GM13977 (cell line): ENCODE results near the gene SH3PXD2B.
"Not testable (repeated sequence)": the region's sequence is repeated elsewhere in the genome, so short reads cannot be mapped to it uniquely, and the experiment has no call there.

Experiments
- DNase-seq: peaks from one replicate; pipeline ENCODE4 v3.0.0; 2012; ENCODE audit warnings: low spot score
- in situ Hi-C: fragments of 300-500 bp; cut with MboI; formaldehyde crosslinking; loops from one replicate; pipeline ENCODE4 v1.12.0; 2022; ENCODE audit warnings: low sequenced_read_pairs, low pct_unique_long_range_greater_than_20kb, mixed read lengths, inconsistent platforms; ENCODE audit not compliant: unreplicated experiment
- TF ChIP-seq, protein P1 (sequence below): IDR thresholded peaks from 2 replicates; pipeline ENCODE4 v1.5.1; 2012; ENCODE audit warnings: mild to moderate bottlenecking, control low read depth; ENCODE audit not compliant: insufficient read depth; ENCODE audit errors: extremely low read depth, missing control alignments

Gene SH3PXD2B

DNA sequence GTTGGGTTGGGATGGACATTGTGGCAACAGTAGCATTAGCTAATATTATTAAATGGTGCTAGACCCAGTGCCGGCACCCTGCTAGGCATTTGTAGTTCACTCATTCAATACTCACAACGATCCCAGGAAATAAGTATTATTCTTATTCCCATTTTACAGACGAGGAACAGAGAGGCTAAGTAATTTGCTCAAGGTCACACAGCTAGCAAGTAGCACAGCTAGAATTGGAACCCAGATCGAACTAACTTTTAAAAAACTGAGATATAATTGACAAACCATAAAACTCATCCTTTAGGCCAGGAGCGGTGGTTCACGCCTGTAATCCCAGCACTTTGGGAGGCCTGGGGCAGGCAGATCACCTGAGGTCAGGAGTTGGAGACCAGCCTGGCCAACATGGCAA is 79.5 kb downstream of the SH3PXD2B start:
- TF ChIP-seq, protein P1, sequence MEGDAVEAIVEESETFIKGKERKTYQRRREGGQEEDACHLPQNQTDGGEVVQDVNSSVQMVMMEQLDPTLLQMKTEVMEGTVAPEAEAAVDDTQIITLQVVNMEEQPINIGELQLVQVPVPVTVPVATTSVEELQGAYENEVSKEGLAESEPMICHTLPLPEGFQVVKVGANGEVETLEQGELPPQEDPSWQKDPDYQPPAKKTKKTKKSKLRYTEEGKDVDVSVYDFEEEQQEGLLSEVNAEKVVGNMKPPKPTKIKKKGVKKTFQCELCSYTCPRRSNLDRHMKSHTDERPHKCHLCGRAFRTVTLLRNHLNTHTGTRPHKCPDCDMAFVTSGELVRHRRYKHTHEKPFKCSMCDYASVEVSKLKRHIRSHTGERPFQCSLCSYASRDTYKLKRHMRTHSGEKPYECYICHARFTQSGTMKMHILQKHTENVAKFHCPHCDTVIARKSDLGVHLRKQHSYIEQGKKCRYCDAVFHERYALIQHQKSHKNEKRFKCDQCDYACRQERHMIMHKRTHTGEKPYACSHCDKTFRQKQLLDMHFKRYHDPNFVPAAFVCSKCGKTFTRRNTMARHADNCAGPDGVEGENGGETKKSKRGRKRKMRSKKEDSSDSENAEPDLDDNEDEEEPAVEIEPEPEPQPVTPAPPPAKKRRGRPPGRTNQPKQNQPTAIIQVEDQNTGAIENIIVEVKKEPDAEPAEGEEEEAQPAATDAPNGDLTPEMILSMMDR: no peak
- no peak for DNase-seq
- in situ Hi-C loops: no loop called here

DNA sequence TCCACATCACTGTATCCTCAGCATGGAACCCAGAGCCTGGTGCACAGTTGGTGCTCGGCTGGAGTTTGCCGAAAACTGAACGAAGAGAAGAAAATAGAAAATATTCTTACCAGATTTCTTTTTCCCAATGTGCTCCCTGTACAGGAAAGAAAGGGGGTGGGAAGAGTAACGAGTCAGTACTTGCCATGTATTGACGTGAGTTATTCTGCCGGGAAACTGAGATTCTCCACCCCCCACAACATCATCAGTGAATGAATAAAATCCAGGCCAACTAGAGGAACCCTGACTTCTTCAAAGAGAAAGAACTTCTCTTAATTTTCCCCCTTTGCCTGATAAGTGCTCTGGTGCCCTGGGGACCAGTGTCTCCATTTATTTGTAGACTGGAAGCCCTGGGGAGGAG is 80.6 kb downstream of the SH3PXD2B start:
- in situ Hi-C loops: no loop called here
- TF ChIP-seq, protein P1: no peak
- DNase-seq: no peak

DNA sequence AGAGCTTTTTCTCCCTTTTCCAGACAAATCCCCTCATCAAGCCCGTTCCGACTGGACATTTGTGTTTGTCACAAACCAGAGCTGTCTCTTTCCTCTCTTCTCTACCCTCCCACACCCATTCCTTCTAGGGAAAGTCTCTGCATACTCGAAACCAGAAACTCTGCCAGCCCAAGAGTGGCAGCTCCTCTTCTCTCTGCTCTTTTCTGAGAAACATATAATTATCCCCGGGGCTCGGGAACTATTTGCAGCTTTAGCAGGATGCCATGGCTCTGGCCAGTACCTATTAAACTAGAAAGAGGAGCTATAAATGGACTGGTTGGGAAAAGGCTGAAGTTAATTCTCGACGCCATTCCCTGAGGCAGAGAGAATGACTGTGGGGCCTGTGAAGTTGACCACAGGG is 82.6 kb downstream of the SH3PXD2B start:
- in situ Hi-C loops: no loop called here
- no peak for DNase-seq
- TF ChIP-seq, protein P1: no peak

DNA sequence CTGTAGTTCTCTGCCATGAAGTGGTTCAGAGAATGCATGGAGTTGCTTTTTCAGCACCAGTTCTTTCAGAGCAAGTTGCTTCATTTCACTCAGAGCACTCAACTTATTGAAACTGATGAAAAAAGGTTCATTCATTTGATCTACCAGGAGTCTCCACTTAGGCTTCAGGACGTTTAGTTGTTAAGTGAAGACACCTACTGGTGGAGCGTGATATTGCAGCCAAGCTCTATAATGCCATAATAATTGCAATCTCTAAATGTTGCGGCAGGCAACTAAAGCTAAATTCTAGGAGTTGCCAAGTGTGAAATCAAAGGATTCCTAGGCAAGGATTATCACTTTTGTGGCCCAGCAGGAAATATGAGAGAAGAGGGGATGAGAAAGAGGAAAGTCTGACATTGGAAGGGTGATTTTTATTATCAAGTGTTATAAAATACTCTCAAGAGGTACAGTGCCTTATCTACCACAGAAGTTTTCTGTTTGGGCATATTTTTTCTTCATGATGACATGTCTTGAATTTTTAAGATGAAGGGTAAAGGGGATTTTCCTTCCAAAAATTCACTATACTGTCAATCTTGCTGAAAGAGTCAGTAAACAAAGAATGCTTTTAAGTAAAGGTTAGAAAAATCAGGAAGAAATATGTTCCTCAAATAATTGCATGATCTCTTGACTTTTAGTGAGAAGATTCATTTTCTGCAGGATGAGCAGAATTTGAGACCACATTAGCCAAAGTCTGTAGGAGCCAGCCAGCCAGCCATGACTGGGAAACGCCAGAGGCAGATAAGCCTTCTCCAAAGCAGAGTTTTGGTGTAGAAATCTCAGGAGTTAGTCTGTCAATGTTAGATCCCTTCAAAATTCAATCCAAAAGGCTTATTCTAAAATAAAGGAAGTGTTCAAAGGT is 83.4 kb downstream of the SH3PXD2B start:
- in situ Hi-C loops: no loop called here
- TF ChIP-seq, protein P1: peak; percentile 71
- DNase-seq: no peak

DNA sequence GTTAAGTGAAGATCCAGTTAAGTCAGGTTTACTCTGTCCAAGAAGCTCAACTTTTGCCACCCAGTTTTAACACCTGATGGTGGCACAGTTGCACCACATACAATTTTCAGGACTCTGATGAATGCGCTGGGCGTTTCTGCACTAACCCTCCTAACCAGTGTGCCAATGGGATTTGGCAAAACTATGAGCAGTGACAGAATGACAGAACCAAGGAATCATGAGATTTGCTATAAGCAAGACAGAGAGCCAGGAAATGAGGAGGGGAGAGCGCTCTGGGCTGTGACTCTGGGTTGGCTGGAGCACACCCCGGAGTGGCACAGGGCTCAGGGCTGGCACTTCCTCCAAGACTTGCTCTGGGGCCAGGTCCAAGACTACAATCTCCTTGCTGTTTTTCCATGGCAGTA is 84.1 kb downstream of the SH3PXD2B start:
- TF ChIP-seq, protein P1: no peak
- DNase-seq: no peak
- in situ Hi-C loops: no loop called here

DNA sequence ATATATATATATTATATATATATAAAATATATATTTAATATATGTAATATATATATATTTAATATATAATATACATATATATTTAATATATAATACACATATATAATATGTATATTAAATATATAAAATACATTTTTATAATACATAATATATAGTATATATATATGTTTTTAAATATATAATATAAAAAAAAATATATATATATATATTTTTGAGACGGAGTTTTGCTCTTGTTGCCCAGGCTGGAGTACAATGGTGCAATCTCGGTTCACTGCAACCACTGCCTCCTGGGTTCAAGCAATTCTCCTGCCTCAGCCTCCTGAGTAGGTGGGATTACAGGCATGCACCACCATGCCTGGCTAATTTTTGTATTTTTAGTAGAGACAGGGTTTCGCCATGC is 85.6 kb downstream of the SH3PXD2B start:
- DNase-seq, in situ Hi-C loops: not testable (repeated sequence)

DNA sequence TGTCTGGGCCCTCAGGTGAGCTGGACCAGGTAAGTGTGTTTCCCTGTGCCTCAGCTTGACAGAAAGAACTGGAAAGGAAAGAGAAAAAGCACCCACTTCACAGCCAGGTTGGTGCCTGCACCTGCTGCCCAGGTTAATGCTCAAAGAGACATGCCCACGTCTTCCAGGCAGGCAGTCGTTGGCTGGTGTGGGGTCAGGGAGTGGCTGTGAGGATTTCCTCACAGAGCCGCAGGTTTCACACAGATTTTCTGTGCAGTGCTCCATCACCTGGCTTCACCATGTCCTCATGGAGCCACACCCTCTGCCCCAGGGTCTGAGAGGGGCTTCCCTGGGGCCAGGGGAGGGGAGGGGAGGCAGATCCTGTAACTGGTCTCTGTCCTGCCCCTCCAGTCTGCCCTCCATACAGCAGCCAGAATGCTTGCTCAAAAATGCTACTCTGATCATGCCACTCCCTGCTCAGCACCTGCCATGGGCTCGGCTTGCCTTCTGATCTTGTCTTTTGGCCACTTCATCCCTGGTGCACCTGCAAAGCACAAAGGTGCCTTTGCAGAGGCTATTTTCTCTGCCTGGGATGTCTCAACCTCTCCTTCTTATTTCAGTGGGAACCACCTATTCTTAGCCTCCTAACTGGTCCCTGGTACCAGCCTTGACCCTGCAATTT is 88.2 kb downstream of the SH3PXD2B start:
- TF ChIP-seq, protein P1: no peak
- in situ Hi-C loops: no loop called here
- DNase-seq: no peak
